ENCODE results near the gene MYH10. TPM values are rescaled to one million over a fixed set of nuclear protein-coding genes. Genes with fewer than 3 reads are reported as not detected.

Gene MYH10
- total RNA-seq, 1 donor from 2014 or later: 218 TPM

GRCh38 chr17:8532021-8532420, 98.5 kb downstream of the MYH10 start:
- Mint-ChIP-seq H3K27ac (ENCODE audit: unreplicated experiment) (no peak overlapping the region), H3K4me1 (ENCODE audit: low read depth, unreplicated experiment) (no peaks in the 10 kb centered on the region), H3K36me3 (ENCODE audit: unreplicated experiment) (no peaks in the 10 kb centered on the region), H3K4me3 (ENCODE audit: unreplicated experiment) (no peak overlapping the region), H3K27me3 (ENCODE audit: unreplicated experiment) (no peaks in the 10 kb centered on the region), H3K9me3 (ENCODE audit: unreplicated experiment) (no peaks in the 10 kb centered on the region)
- DNase-seq: no peak
- no peak for TF ChIP-seq CTCF (IDR thresholded peaks at IDR 0.05; ENCODE audit: partially characterized antibody, unreplicated experiment)

GRCh38 chr17:8522577-8522976, 107.9 kb downstream of the MYH10 start:
- no peak for TF ChIP-seq CTCF (IDR thresholded peaks at IDR 0.05; ENCODE audit: partially characterized antibody, unreplicated experiment)
- no peak for DNase-seq
- H3K36me3 Mint-ChIP-seq (ENCODE audit: unreplicated experiment): peaks cover 5% of the 10 kb centered on the region
- H3K4me3 Mint-ChIP-seq (ENCODE audit: unreplicated experiment): no peak overlapping the region
- no peaks in the 10 kb centered on the region for H3K4me1 Mint-ChIP-seq (ENCODE audit: low read depth, unreplicated experiment)
- H3K27me3 Mint-ChIP-seq (ENCODE audit: unreplicated experiment): no peaks in the 10 kb centered on the region
- H3K9me3 Mint-ChIP-seq (ENCODE audit: unreplicated experiment): no peaks in the 10 kb centered on the region
- H3K27ac Mint-ChIP-seq (ENCODE audit: unreplicated experiment): no peak overlapping the region

DNA sequence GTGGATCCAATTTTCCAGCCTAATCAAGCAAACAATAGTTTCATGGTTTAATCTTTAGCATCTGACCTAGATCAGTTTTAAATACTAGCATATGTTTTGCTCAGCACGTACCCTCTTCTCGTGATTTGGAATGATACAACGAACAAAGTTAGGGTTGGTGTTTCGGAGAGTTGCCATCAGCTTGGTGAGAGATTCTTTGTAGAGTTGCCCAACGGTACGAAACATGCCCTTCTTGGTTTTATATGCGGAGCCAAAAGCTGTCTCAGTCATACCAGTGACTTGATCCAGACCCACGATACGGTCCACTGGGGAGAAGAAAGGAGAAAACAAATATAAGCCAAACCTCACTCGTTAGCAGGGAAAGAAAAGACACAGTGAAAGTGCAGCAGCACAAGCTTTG, 109.5 kb downstream of the MYH10 start:
- peaks cover 2% of the 10 kb centered on the region for H3K27me3 Mint-ChIP-seq (ENCODE audit: unreplicated experiment)
- H3K9me3 Mint-ChIP-seq (ENCODE audit: unreplicated experiment): peaks cover 4% of the 10 kb centered on the region
- H3K27ac Mint-ChIP-seq (ENCODE audit: unreplicated experiment): no peak overlapping the region
- H3K36me3 Mint-ChIP-seq (ENCODE audit: unreplicated experiment): peaks cover 5% of the 10 kb centered on the region
- no peaks in the 10 kb centered on the region for H3K4me1 Mint-ChIP-seq (ENCODE audit: low read depth, unreplicated experiment)
- DNase-seq: no peak
- no peak for TF ChIP-seq CTCF (IDR thresholded peaks at IDR 0.05; ENCODE audit: partially characterized antibody, unreplicated experiment)
- H3K4me3 Mint-ChIP-seq (ENCODE audit: unreplicated experiment): no peak overlapping the region

- Mint-ChIP-seq H3K4me1 (ENCODE audit: low read depth, unreplicated experiment) (no peaks in the 10 kb centered on the region), H3K27ac (ENCODE audit: unreplicated experiment) (no peak overlapping the region), H3K36me3 (ENCODE audit: unreplicated experiment) (peaks cover 5% of the 10 kb centered on the region), H3K4me3 (ENCODE audit: unreplicated experiment) (no peak overlapping the region), H3K9me3 (ENCODE audit: unreplicated experiment) (peaks cover 7% of the 10 kb centered on the region), H3K27me3 (ENCODE audit: unreplicated experiment) (peaks cover 8% of the 10 kb centered on the region)
- no peak for DNase-seq
- TF ChIP-seq CTCF (IDR thresholded peaks at IDR 0.05; ENCODE audit: partially characterized antibody, unreplicated experiment): no peak
These were observed 111.7 kb downstream of the MYH10 start for GRCh38 chr17:8518850-8519249.

GRCh38 chr17:8518326-8518725, 112.2 kb downstream of the MYH10 start:
- TF ChIP-seq CTCF (IDR thresholded peaks at IDR 0.05; ENCODE audit: partially characterized antibody, unreplicated experiment): no peak
- peaks cover 5% of the 10 kb centered on the region for H3K36me3 Mint-ChIP-seq (ENCODE audit: unreplicated experiment)
- no peak overlapping the region for H3K4me3 Mint-ChIP-seq (ENCODE audit: unreplicated experiment)
- DNase-seq: no peak
- peaks cover 10% of the 10 kb centered on the region for H3K9me3 Mint-ChIP-seq (ENCODE audit: unreplicated experiment)
- H3K27me3 Mint-ChIP-seq (ENCODE audit: unreplicated experiment): peaks cover 8% of the 10 kb centered on the region
- no peaks in the 10 kb centered on the region for H3K4me1 Mint-ChIP-seq (ENCODE audit: low read depth, unreplicated experiment)
- no peak overlapping the region for H3K27ac Mint-ChIP-seq (ENCODE audit: unreplicated experiment)

Measured in glutamatergic neuron (in vitro differentiated cells).